Stomach (tissue), 9 donors: ENCODE data around the gene NXPH1. TPM values are rescaled to one million over a fixed set of nuclear protein-coding genes. Genes with fewer than 3 reads are reported as not detected.
"Not testable (repeated sequence)": the region's sequence is repeated elsewhere in the genome, so short reads cannot be mapped to it uniquely, and the experiment has no call there.

Experiments
- DNase-seq, 2 donors: peaks; one replicate each; pipeline versions ENCODE4 v3.0.0 to v3.0.0-alpha.2; 2013 to 2019
- H3K27ac ChIP-seq, 5 donors: fragments of 200-600 bp in 4 of 5; sonication (generic) in 4 of 5; one replicate each; pipeline ENCODE4 v1.5.1; 2013 to 2019; ENCODE audit warnings: mild to moderate bottlenecking in 1 of 5, moderate library complexity in 1 of 5
- H3K27me3 ChIP-seq, 3 donors: fragments of 200-600 bp; sonication (generic); one replicate each; pipeline ENCODE4 v1.5.1; 2017 to 2019; ENCODE audit warnings: mixed run types in 1 of 3
- H3K36me3 ChIP-seq, 4 donors: fragments of 200-600 bp; sonication (generic); 1 replicate in 3 of 4; 2 replicates in 1 of 4; pipeline ENCODE4 v1.5.1; 2016 to 2019
- H3K4me1 ChIP-seq, 4 donors: fragments of 200-600 bp; sonication (generic); one replicate each; pipeline ENCODE4 v1.5.1; 2016 to 2019
- H3K4me3 ChIP-seq, 4 donors: fragments of 200-600 bp; sonication (generic) in 3 of 4; one replicate each; pipeline ENCODE4 v1.5.1; 2016 to 2019; ENCODE audit warnings: mild to moderate bottlenecking in 1 of 4
- H3K9me3 ChIP-seq, 4 donors: fragments of 200-600 bp; sonication (generic); one replicate each; pipeline ENCODE4 v1.5.1; 2016 to 2019
- CTCF ChIP-seq, 7 experiments: fragments of 450-650 bp in 4 of 7; fragments of 200-600 bp in 3 of 7; sonication (generic) in 3 of 7; IDR thresholded peaks; one replicate each; pipeline ENCODE4 v1.5.1; 2016 to 2019; ENCODE audit warnings: antibody characterized with exemption in 7 of 7, control low read depth in 2 of 7, mild to moderate bottlenecking in 1 of 7
- EP300 ChIP-seq: sonication (generic); formaldehyde crosslinking; IDR thresholded peaks from one replicate; pipeline ENCODE4 v1.6.1; 2017; ENCODE audit warnings: antibody characterized with exemption
- POLR2A ChIP-seq, 4 donors: fragments of 450-650 bp; IDR thresholded peaks; one replicate each; pipeline ENCODE4 v1.6.1; 2016; ENCODE audit warnings: antibody characterized with exemption in 4 of 4, control low read depth in 2 of 4, mild to moderate bottlenecking in 1 of 4, moderate library complexity in 1 of 4
- POLR2AphosphoS5 ChIP-seq, 3 donors: sonication (generic); formaldehyde crosslinking; IDR thresholded peaks; one replicate each; pipeline ENCODE4 v1.6.1; 2016; ENCODE audit warnings: antibody characterized with exemption in 3 of 3
- WGBS, 5 donors: extraction: QIAGEN DNeasy Blood & Tissue Kit in 3 of 5; methylation state at CpG; one replicate each; pipeline versions ENCODE4 v1.1.5 to v1.1.7; 2013 to 2018; 5-methylcytosine and 5-hydroxymethylcytosine counted together
- intact Hi-C: fragments of 100-400 bp; cut with DNase I; formaldehyde crosslinking; loops from one replicate; pipeline ENCODE4 v1.15.1; 2023; ENCODE audit warnings: low total_unique reads
- polyA plus RNA-seq, 3 donors: library from polyadenylated mRNA; stranded (reverse); fragments of 200-250 nt; gene quantifications; one replicate each; pipeline ENCODE4 v1.2.3, GENCODE V29; 2013
- total RNA-seq, 5 donors: library from RNA; depleted of rRNA; stranded (reverse); fragments of >200 nt; gene quantifications; one replicate each; pipeline versions ENCODE4 v1.1.0 to v1.2.3, GENCODE V29; 2014 to 2016
- donor health status: healthy with polysubstance abuse.
- donor health status: Bipolar disorder and iron deficiency.
- donor health status: healthy.

NXPH1 gene
- total and polyA plus RNA-seq, 8 donors = 0.37 TPM; not detected in 7

GRCh38 chr7:8714791-8715190, 281.4 kb downstream of the NXPH1 start:
- intact Hi-C loops = no loop called here
- Histone ChIP-seq H3K4me1 (no peaks in the 10 kb centered on the region), H3K27ac (no peak overlapping the region), H3K4me3 (no peak overlapping the region), H3K9me3 (peaks cover 0 to 6% (median 0%) of the 10 kb centered on the region in 4 donors), H3K36me3 (no peaks in the 10 kb centered on the region), H3K27me3 (no peaks in the 10 kb centered on the region)
- no peak for DNase-seq
- TF ChIP-seq POLR2AphosphoS5 (IDR thresholded peaks at IDR 0.05) (no peak), CTCF (IDR thresholded peaks at IDR 0.05) (no peak), EP300 (no peak), POLR2A (IDR thresholded peaks at IDR 0.05) (no peak)

GRCh38 chr7:8719102-8719501, 285.7 kb downstream of the NXPH1 start:
- 86 to 98% (median 93%) methylated on average over 1 of the region's 1 CpG for WGBS, 5 donors
- no peaks in the 10 kb centered on the region for H3K36me3 ChIP-seq
- H3K27me3 ChIP-seq = no peaks in the 10 kb centered on the region
- TF ChIP-seq EP300 (no peak), POLR2AphosphoS5 (IDR thresholded peaks at IDR 0.05) (no peak), CTCF (IDR thresholded peaks at IDR 0.05) (no peak)
- DNase-seq = no peak
- no peak overlapping the region for H3K27ac ChIP-seq
- intact Hi-C loops = no loop called here
- no peaks in the 10 kb centered on the region for H3K4me1 ChIP-seq
- H3K9me3 ChIP-seq = peaks cover 0 to under 1% (median 0%) of the 10 kb centered on the region in 4 donors
- no peak overlapping the region for H3K4me3 ChIP-seq

- peak in 3 of 7 experiments; percentile 24 to 52 (median 48) for TF ChIP-seq CTCF (IDR thresholded peaks at IDR 0.05)
- no peak for TF ChIP-seq POLR2A (IDR thresholded peaks at IDR 0.05)
- TF ChIP-seq POLR2AphosphoS5 (IDR thresholded peaks at IDR 0.05) = no peak
- no peak for TF ChIP-seq EP300
- intact Hi-C loops = loop anchor here (10.0 kb wide), 1 partner anchor 289 kb away; the partner anchor contains the start of gene NXPH1
- peak; percentile 51 to 63 for DNase-seq
- Histone ChIP-seq H3K27me3 (no peaks in the 10 kb centered on the region), H3K9me3 (no peaks in the 10 kb centered on the region), H3K27ac (no peak overlapping the region), H3K4me1 (no peaks in the 10 kb centered on the region), H3K36me3 (no peaks in the 10 kb centered on the region), H3K4me3 (no peak overlapping the region)
- WGBS, 5 donors = 19 to 22% (median 21%) methylated on average over 4 of the region's 4 CpGs
Observed at GRCh38 chr7:8724080-8724718, 290.8 kb downstream of the NXPH1 start.

GRCh38 chr7:8731756-8732155, 298.3 kb downstream of the NXPH1 start:
- intact Hi-C loops, H3K4me1 ChIP-seq, H3K4me3 ChIP-seq, H3K27me3 ChIP-seq, H3K27ac ChIP-seq, H3K36me3 ChIP-seq, DNase-seq: not testable (repeated sequence)
- H3K9me3 ChIP-seq = peaks cover 0 to 19% (median 8%) of the 10 kb centered on the region in 4 donors
- WGBS, 5 donors = 90 to 99% (median 90%) methylated on average over 11 to 13 of the region's 14 CpGs; no CpG with 5 or more reads in 1 of the 5 donors

- DNase-seq = no peak
- intact Hi-C loops = no loop called here
- Histone ChIP-seq H3K9me3 (peaks cover 0 to 5% (median 2%) of the 10 kb centered on the region in 4 donors), H3K4me3 (no peak overlapping the region), H3K4me1 (no peaks in the 10 kb centered on the region), H3K36me3 (no peaks in the 10 kb centered on the region), H3K27me3 (no peaks in the 10 kb centered on the region), H3K27ac (no peak overlapping the region)
- no peak for TF ChIP-seq POLR2A (IDR thresholded peaks at IDR 0.05)
- no peak for TF ChIP-seq POLR2AphosphoS5 (IDR thresholded peaks at IDR 0.05)
- TF ChIP-seq EP300 = no peak
- no peak for TF ChIP-seq CTCF (IDR thresholded peaks at IDR 0.05)
- WGBS, 5 donors = 74 to 89% (median 79%) methylated on average over 1 of the region's 1 CpG
Observed at GRCh38 chr7:8739837-8740236, 306.4 kb downstream of the NXPH1 start.
